GM12891 (cell line): Measurements from ENCODE around the gene RNF113B. TPM values are rescaled to one million over a fixed set of nuclear protein-coding genes. Genes with fewer than 3 reads are reported as not detected.

Experiments
- DNase-seq: peaks from one replicate; pipeline ENCODE4 v3.0.0; 2011; ENCODE audit warnings: low spot score; ENCODE audit not compliant: insufficient read length
- FAIRE-seq: peaks from 2 replicates; lab custom pipeline; 2011; peaks lifted over from hg19 to GRCh38; lab: Jason Lieb, UNC
- PAX5 ChIP-seq: IDR thresholded peaks from 2 replicates; pipeline ENCODE4 v1.6.1; 2011; ENCODE audit warnings: low read length, moderate library complexity, mild to moderate bottlenecking; ENCODE audit not compliant: insufficient read depth, severe bottlenecking
- POLR2A ChIP-seq: IDR thresholded peaks from 2 replicates; pipeline ENCODE4 v1.6.1; 2011; ENCODE audit warnings: low read depth, low read length, control low read depth
- POLR2AphosphoS5 ChIP-seq: IDR thresholded peaks from 2 replicates; pipeline ENCODE4 v1.6.1; 2011; ENCODE audit warnings: low read depth, low read length, control low read depth
- POU2F2 ChIP-seq: IDR thresholded peaks from 2 replicates; pipeline ENCODE4 v1.6.1; 2011; ENCODE audit warnings: low read depth, mild to moderate bottlenecking, control low read depth, low read length, moderate library complexity
- SPI1 ChIP-seq: IDR thresholded peaks from 2 replicates; pipeline ENCODE4 v1.6.1; 2011; ENCODE audit warnings: low read depth, low read length, control low read depth
- TAF1 ChIP-seq: IDR thresholded peaks from 2 replicates; pipeline ENCODE4 v1.6.1; 2011; ENCODE audit warnings: low read depth, low read length, control low read depth
- polyA plus RNA-seq: library from polyadenylated mRNA; unstranded; fragments of >200 nt; gene quantifications from one replicate; pipeline ENCODE4 v1.2.1, GENCODE V29; 2012; ENCODE audit warnings: low read depth, missing spikeins, inconsistent platforms; ENCODE audit not compliant: missing spikeins

The RNF113B gene
- polyA plus RNA-seq, result not detected

DNA sequence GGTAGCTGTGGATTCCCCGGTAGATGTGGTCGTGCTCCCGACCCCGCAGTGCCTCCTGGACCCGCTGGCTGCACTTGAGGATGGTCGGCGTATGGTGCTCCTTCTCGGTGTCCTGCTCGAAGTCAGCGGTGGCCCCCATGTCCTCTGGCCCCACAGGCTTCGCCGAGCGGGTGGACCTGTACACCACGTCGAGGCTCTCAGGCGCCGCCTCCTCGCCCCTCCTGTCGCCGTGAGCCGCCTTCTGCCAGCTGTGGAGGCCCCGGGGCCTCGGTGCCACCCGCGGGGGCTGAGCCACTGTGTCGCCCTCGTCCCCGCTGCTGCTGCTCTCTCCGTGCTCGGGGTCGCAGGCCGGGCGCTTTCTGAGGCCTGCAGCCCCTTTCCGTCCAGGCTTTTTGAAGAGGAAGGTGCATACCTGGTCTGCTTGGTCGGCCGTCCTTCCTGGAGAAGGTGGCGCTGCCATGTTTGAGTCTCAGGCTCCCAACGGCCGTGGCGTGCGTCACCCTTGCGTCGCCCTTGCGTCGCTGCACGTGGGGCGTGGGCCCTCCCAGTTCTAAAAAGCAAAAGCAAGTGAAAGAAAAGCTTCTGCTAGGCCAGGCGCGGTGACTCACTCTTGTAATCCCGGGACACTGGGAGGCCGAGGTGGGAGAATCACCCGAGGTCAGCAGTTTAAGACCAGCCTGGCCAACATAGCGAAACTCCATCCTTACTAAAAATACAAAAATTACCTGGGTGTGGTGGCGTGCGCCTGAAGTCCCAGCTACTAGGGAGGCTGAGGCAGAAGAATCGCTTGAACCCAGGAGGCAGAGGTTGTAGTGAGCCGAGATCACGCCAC, at the start of gene RNF113B:
Gene RNF113B, minus strand, starts transcription at position 493 of the 832 bp plus-strand sequence. Its CDS starts 33 bp downstream, at position 460.
- no peak for TF ChIP-seq TAF1
- no peak for TF ChIP-seq PAX5
- TF ChIP-seq POLR2AphosphoS5, result no peak
- TF ChIP-seq POLR2A, result no peak
- no peak for TF ChIP-seq SPI1
- no peak for TF ChIP-seq POU2F2
- FAIRE-seq (no peak), DNase-seq (no peak)

DNA sequence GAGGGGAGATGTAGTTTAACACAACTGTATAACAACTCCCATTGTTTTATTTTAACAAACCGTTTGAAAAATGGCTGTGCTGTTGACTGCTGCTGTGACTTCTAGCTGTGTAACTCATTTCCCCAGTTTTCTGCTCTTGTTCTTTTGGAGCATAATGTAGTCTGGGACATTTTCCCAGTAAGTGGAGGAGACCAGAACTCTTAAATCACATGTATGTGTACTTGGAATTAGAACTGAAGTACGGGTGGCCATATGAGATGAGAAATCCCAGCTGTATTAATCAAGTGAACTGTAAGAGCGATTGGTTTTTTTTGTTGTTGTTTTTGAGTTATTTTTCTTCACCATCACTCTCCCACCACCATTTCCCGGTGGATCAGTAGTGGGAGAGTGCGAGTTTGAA, 49.4 kb upstream of the RNF113B start:
- FAIRE-seq, result no peak
- no peak for DNase-seq
- no peak for TF ChIP-seq POLR2A

DNA sequence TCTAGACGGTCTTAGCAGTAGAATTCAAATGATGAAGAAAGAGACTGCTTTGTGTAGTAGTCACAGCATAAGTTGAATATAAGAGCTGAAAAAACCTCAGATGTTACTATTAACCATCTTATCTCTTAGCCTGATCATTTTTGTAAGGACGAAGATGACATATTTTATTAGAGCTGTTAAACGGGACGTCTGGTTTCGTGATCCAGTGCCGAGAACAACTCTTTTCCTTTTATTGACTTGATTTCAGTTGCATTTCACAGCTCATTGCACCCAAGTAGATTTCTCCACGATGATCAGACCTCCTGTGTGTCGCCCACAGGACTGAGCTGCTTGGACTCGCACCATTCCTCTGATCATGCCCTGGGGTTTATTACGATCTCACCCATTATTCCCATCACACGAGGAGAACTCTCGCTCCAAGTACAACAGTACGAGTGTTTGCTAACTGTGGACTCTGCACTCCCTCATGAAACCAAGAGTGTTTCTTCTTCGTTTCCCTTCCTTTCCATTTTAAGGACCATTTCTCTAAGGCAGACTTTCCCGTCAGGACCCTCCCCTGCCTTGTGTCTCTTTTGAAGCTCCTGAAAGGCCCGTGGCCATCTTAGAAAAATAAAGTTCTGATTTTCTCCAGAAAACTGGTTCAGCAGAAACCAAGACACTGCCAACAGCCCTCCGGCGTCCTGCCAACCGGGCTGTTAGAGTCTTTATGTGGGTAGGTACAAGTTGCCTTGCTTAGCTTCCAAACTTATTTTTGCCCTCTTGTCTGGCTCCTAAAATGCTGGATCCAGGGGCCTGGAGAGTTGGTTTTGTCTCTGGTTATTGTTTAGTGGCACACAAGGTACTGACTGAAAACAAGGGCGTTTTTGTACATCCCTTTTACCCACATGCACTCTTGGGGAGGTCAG, 48.2 kb upstream of the RNF113B start:
- FAIRE-seq, result no peak
- DNase-seq, result no peak
- no peak for TF ChIP-seq POLR2AphosphoS5
- no peak for TF ChIP-seq TAF1
- no peak for TF ChIP-seq POU2F2
- no peak for TF ChIP-seq PAX5
- no peak for TF ChIP-seq POLR2A
- TF ChIP-seq SPI1, result no peak

DNA sequence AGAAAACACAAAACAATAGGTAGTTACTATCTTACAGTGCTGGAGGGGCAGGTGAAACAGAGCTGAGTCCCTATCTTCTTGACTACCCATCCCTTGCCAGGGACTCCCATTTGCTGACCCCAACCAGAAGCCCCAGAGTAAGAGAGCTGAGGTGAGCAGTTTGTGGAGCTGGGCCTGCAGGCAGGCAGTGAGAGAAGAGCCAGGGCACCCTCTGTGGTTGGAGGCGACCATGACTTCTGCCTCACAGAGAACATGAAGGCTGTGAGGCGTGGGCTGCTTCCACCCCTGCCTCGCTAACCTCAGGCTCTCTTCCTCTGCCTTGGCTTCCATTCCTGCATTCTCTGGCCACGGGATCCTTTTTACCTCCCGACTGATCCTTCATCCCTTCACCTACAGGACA, 47.5 kb upstream of the RNF113B start:
- no peak for TF ChIP-seq TAF1
- no peak for TF ChIP-seq POLR2AphosphoS5
- FAIRE-seq, result no peak
- DNase-seq, result no peak

DNA sequence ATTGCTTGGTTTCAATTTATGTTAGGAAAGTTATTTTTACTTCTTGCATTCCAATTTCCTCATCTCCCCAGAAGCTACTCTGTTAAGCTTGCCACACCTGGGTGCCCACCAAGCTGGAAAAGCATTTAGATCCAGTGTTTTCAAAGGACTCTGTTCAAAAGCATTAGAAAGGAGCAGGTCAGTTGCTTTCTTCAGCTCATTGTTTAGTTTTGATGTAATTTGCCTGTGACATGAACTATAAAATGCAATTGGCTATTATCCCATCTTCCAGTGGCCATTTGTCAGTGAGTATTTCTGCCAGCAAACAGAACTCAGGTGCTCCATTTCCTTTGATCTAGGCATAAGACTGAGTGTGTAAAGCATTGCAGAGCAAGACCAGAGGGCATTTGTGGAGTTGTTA, 46.7 kb upstream of the RNF113B start:
- DNase-seq, result no peak
- FAIRE-seq, result no peak
- TF ChIP-seq POLR2AphosphoS5 (no peak), SPI1 (no peak), TAF1 (no peak), PAX5 (no peak), POU2F2 (no peak), POLR2A (no peak)

DNA sequence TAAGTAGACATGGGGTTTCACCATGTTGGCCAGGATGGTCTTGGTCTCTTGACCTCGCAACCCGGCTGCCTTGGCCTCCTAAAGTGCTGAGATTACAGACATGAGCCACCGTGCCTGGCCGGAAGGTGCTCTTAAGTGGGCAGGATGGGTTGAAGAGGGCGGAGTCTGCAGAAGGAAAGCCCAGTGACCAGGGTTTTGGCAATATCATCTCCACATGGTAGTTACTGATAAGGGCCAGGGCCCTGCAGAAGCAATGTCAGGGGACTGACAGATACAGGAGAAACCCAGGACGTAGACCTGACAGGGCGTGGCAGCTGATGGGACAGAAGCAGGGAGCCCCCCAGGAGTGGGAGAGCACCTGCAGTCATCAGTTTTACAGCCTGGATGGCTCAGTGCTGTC, 45.7 kb upstream of the RNF113B start:
- no peak for DNase-seq
- FAIRE-seq, result no peak
- TF ChIP-seq PAX5, result no peak
- TF ChIP-seq TAF1, result no peak
- no peak for TF ChIP-seq SPI1
- TF ChIP-seq POLR2AphosphoS5, result no peak
- TF ChIP-seq POU2F2, result no peak
- no peak for TF ChIP-seq POLR2A

DNA sequence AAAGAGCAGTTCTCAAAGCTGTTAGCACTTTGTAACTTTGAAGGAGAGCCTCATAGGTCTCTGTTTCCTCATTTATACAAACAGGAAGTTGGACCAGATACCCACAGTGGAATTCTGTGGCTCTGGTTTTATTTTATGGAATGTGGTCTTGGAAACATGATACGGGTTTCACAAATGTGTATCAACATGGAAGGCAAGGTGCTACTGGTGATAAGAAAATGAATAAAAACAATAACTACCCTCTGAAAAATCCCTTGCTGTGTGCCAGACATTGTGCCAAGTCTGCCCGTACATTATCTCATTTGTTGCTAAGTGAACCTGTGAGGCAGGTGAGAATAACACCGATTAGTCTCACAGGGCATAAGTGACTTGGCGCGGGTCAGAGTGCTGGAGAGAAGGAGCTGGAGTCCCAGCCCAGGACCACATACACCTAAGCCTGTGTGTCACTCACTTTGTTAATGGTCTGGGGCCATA, 45.0 kb upstream of the RNF113B start:
- TF ChIP-seq POU2F2 (no peak), TAF1 (no peak), POLR2AphosphoS5 (no peak), PAX5 (no peak), SPI1 (no peak)
- no peak for FAIRE-seq
- DNase-seq, result no peak

DNA sequence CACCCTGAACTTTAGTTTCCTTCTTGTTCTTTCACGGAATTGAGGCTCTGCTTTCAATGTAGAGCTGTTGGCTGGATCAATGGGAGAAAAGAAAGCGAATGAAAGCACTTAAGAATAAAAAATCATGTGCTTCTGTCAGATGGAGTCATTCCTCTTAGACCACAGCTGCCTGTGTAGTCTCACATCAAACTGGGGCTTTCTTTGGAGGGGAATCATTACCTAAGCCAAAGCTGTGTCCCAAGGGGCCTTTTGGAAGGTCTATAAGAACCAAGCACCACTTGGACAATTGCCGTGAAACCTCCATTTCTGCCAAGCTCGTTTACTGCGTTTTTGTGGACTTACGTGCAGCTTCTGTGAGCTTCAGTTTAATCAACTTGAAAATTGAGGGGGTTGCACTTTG, 44.2 kb upstream of the RNF113B start:
- no peak for TF ChIP-seq TAF1
- TF ChIP-seq POU2F2, result no peak
- TF ChIP-seq PAX5, result no peak
- no peak for TF ChIP-seq POLR2A
- TF ChIP-seq POLR2AphosphoS5, result no peak
- TF ChIP-seq SPI1, result no peak
- DNase-seq (no peak), FAIRE-seq (no peak)

DNA sequence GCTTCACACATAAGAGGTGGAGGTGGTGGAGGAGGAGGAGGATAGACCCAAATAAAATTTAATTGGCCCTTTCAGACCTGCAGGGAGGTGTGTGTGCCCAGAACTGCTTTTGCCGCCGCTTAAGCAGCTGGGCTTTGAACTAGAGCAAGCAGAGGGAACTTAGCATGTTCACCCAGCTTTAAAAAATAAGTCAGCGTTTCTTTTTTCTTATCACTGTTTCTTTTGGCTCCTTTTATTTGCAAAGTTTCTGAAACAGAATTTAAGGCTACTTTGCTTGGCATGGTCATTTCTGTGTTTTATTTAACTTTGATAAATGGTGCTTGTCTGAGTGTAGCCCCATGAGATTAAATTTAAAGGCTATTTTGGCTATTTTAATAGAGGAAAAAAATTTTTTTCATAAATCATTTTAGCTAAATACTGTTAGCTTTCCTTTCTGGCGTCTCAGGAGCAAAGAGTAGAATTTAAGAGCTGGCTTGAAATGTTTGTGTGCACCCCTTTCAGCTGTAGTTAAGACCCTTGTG, 43.3 kb upstream of the RNF113B start:
- FAIRE-seq, result no peak
- TF ChIP-seq POU2F2, result no peak
- TF ChIP-seq POLR2A, result no peak
- no peak for TF ChIP-seq TAF1
- TF ChIP-seq POLR2AphosphoS5, result no peak
- TF ChIP-seq SPI1, result no peak
- no peak for TF ChIP-seq PAX5
- DNase-seq, result no peak

DNA sequence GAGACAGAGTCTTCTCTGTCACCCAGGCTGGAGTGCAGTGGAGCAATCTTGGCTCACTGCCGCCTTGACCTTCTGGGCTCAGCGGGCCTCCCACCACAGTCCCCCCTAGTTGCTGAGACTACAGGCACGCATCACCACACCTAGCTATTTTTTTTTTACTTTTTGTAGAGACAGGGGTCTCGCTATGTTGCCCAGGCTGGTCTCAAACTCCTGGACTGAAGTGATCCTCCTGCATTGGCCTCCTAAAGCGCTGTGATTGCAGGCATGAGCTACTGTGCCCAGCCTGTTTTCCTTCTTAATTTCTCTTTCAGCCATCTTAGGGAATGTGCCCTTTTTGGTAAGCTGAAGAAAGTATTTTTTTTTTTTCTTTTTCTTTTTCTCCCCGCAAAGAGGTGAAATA, 42.6 kb upstream of the RNF113B start:
- no peak for FAIRE-seq
- DNase-seq, result no peak
- TF ChIP-seq PAX5, result no peak
- no peak for TF ChIP-seq POLR2A
- TF ChIP-seq TAF1, result no peak
- TF ChIP-seq POLR2AphosphoS5, result no peak
- no peak for TF ChIP-seq POU2F2
- TF ChIP-seq SPI1, result no peak
